Measurements from ENCODE around the gene OLFML3.
"Not testable (repeated sequence)": the region's sequence is repeated elsewhere in the genome, so short reads cannot be mapped to it uniquely, and the experiment has no call there.

Gene OLFML3, protein sequence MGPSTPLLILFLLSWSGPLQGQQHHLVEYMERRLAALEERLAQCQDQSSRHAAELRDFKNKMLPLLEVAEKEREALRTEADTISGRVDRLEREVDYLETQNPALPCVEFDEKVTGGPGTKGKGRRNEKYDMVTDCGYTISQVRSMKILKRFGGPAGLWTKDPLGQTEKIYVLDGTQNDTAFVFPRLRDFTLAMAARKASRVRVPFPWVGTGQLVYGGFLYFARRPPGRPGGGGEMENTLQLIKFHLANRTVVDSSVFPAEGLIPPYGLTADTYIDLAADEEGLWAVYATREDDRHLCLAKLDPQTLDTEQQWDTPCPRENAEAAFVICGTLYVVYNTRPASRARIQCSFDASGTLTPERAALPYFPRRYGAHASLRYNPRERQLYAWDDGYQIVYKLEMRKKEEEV

DNA sequence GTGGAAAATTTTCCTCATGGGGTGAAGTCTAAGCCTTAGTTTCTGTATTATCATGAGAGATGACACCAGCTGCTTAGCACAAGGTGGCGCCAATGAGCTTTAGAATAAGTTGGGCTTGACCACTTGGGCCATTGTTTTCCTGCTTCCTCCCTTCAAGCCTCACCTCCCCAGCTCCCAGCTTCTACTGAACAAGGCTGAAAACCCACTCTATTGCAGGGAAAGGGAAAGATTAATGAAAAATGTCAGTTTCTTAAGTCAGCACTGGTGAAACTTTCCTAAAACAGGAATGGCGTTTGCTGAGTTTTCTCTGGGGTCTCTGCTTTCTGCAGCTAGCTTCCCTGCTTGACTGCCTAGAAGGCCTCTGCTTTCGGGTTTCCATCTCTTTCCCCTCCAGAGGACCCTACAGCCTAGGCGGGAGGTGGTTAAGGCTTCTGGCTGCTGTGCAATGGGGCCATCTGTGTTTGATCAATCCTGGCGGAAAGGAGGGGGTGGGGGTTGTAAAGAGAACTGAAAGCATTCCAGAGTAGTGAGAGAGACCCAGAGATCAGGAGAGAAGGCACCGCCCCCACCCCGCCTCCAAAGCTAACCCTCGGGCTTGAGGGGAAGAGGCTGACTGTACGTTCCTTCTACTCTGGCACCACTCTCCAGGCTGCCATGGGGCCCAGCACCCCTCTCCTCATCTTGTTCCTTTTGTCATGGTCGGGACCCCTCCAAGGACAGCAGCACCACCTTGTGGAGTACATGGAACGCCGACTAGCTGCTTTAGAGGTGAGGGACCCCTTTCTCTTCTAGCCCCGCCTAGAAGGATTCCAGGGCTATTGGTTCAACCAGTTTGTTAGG, at the start of gene OLFML3:
Gene OLFML3 (plus strand): TSS at position 612 of the 840 bp plus-strand sequence. CDS start 43 bp downstream, at position 655.
- DNase-seq (ENCODE audit: low read depth in 2 of 2), result peak; percentile 17 to 34

DNA sequence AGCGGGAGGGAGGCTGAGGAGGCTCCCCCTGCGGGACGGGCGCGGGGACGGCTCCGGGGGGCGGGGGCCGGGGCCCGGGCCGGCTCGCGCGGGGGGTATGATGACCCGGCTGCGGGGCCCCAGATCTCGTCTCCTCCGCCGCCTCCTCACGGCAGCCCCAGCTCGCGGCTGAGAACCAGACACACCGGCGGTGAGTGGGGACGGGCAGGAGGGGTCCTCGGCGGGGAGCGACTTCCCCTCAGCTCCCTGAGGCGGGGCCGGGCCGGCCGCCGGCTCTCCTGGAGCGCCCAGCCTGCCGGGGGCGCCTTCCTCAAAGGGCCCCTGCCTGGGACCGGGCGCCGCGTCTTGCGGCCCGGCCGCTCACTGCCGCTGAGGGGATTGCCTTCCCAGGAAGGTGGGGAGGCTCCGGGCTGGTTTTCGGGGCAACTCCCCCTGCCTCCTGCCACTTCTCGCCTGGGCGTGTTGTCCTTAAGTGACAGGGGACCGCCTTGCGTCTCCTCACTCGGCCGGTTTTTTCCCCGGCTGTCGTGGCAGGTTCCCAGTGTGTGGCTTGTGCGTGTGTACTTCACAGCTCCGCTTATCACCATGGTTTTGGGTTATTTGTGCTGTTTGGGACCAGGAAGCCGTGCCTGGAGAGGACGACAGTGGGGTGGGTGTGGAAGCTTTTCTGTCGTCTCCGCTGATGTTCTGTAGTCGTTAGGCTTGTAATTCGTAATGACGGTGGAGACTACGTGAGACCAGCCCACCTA, 49.4 kb upstream of the OLFML3 start:
- peak; percentile 31 to 35 for DNase-seq (ENCODE audit: low read depth in 2 of 2)

DNA sequence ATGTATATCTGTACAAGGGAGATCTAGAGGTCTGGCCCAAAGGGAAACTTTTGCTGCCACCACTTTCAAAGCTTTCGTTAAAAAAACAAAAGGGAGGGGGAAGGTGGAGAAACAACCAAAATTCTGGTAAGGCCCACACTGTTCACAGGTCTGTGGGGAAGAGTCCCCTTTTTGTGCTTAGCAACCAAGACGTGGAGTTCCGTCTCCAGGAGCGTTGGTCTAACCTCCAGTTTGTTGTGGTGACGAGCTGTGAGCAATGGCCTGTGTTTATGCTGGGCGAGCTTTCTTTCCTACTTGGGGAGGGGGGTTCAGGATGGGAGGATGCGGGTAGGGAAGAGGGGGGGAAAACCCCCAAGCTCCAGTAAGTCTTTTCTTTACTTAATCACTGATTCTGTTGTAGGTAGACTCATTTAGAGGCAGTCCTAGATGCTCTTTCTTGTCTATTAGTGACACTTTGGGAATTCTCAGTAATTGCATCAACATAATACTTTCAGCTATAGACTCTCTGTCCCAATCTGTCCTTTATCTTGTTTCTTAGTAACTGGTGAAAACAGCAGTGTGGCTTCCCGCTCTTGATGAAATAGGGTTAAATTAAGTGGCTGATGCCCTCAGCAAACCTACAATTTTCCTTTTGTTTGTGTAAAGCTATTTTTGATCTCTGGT, 48.6 kb upstream of the OLFML3 start:
- DNase-seq (ENCODE audit: low read depth in 2 of 2), result peak; percentile 19 to 38

DNA sequence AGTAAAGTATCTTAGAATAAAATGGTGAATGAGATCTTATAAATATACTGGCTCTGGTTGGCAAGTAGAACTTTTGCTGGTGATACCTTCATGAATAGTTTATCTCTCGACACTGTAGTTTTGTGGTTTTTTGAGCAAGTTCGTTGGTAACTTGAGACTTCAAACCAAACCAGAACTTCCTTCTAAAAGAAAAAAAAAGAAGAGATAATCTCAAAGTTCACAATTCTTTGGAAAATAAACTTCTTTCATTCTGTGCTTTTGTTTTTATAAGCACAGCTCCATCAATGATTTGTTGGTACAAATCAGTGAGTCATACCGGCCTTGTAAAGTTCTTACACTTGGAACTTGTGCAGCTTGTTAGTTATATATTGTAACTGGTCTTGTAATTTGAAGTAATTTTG, 47.8 kb upstream of the OLFML3 start:
- DNase-seq (ENCODE audit: low read depth in 2 of 2), result no peak

DNA sequence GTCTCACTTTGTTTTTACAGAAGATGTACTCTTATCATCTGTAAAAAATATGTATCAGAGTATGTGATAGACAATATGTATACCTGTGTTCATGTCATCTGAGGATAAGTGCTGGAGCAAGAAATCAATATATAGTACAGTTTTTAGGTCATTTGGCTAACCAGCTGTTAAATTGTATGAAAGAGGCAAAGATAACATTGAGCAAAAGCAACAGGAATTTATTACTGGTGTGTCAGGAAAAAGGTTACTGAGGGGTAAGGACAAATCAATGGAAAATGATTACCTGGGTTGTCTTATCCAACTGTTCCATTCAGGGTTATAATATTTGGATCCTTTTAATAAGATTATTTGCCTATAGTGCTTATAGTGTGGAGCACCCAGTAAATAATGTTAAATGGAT, 45.3 kb upstream of the OLFML3 start:
- no peak for DNase-seq (ENCODE audit: low read depth in 2 of 2)

DNA sequence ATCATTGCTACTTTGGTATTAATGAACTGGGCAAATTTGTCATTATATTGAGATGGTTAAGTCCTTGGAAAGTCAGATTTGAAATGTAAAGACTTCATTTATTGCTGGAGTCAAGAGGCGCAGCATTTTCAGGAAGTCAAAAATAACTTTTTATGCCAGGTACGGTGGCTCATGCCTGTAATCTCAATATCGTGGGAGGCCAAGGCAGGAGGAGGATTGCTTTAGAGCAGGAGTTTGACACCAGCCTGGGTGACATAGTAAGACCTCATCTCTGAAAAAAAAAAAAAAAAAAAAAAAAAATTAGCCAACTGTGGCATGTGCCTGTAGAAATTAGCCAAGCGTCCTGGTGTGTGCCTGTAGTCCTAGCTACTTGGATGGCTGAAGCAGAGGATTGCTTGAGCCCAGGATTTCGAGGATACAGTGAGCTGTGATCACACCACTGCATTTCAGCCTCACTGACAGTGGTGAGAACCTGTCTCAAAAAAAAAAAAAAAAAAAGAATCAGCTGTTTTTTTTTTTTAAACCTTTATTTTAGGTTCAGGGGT, 44.7 kb upstream of the OLFML3 start:
- no peak for DNase-seq (ENCODE audit: low read depth in 2 of 2)

DNA sequence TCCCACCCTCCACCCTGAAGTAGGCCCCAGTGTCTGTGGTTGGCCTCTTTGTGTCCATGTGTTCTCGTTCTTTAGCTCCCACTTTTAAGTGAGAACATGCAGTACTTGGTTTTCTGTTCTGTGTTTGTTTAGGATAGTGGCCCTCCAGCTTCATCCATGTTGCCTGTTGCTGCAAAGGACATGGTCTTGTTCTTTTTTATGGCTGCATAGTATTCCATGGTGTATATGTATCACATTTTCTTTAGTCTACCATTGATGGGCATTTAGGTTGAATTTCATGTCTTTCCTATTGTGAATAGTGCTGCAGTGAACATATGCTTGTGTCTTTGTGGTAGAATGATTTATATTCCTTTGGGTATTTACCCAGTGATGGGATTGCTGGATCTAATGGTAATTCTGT, 44.1 kb upstream of the OLFML3 start:
- no peak for DNase-seq (ENCODE audit: low read depth in 2 of 2)

DNA sequence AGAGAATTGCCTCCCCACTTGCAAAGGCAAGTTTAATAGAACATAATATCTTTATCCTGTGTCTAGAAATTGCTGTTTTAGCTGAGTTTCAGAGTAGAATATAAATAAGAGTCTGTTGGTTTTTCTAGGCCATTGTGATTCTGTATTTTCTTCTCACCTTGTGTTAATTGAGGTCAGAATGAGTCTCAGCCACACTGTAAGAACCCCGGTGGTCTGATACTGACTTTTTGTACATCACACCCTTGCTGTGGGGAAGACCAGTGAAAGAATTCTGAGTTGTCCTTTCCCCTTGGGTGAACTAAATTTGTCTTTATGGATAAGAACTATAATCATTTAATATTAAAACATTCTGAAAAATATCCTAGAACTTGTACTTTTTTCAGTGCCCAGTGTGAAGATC, 43.3 kb upstream of the OLFML3 start:
- DNase-seq (ENCODE audit: low read depth in 2 of 2), result no peak

DNA sequence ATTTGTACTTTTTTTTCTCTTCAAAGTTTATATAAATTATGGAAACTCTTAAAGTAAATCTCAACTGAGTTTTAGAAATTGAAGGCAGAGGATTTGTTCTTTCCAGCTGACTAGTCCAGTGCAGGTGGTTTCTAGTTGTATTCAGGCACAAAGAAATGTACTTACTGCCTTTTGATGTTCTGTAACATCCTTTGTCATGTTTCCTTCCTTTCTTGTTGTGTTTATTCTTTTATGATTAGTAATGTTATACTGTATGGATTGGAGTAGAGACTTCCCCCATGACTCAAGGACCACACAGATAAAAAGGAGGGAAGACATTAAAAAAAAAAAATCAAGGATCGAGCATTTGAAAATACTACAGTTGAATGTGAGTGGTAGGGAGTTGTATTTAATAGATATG, 42.1 kb upstream of the OLFML3 start:
- no peak for DNase-seq (ENCODE audit: low read depth in 2 of 2)

DNA sequence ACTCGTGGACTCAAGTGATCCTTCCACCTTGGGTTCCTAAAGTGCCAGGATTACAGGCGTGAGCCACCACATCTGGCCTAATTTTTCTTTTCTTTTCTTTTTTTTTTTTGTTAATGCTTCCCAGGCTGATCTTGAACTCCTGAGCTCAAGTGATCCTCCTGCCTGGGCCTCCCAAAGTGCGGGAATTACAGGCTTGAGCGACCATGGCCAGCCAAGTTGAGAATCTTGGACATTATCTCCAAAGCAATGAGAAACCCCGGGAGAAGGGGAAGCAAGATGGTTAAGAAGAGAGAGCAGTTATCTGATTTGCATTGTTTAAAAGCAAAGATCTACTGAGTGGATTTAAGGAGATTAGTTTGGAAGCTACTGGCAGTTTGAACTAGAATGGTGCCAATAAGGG, 41.1 kb upstream of the OLFML3 start:
- DNase-seq (ENCODE audit: low read depth in 2 of 2), result no peak

DNA sequence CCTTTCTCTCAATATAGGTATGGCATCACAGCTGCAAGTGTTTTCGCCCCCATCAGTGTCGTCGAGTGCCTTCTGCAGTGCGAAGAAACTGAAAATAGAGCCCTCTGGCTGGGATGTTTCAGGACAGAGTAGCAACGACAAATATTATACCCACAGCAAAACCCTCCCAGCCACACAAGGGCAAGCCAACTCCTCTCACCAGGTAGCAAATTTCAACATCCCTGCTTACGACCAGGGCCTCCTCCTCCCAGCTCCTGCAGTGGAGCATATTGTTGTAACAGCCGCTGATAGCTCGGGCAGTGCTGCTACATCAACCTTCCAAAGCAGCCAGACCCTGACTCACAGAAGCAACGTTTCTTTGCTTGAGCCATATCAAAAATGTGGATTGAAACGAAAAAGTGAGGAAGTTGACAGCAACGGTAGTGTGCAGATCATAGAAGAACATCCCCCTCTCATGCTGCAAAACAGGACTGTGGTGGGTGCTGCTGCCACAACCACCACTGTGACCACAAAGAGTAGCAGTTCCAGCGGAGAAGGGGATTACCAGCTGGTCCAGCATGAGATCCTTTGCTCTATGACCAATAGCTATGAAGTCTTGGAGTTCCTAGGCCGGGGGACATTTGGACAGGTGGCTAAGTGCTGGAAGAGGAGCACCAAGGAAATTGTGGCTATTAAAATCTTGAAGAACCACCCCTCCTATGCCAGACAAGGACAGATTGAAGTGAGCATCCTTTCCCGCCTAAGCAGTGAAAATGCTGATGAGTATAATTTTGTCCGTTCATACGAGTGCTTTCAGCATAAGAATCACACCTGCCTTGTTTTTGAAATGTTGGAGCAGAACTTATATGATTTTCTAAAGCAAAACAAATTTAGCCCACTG, 38.7 kb upstream of the OLFML3 start:
- DNase-seq (ENCODE audit: low read depth in 2 of 2), result peak in 1 of 2 donors; percentile 15

DNA sequence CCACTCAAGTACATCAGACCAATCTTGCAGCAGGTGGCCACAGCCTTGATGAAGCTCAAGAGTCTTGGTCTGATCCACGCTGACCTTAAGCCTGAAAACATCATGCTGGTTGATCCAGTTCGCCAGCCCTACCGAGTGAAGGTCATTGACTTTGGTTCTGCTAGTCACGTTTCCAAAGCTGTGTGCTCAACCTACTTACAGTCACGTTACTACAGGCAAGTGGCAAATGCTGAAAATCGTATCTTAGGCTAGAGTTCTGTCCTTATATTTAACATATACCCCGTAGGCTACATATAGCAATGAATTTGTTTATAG, 38.1 kb upstream of the OLFML3 start:
- DNase-seq (ENCODE audit: low read depth in 2 of 2), result no peak

DNA sequence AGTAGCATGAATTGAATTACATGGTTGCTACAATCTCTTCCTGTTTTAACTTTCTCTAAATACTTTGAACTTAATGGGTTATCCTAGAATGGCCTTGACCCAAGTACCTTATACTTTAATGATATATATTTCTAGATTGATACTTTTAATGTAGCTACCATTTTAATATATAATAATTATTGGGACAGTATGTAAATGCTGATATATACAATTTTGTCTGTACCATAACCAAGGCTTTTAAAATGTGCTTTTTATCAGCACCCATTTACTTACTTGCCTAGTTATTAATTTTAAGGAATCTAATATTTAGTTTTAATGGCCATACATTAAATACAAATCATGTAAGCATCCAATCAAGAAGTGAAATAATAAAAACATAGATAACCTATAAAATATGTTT, 36.7 kb upstream of the OLFML3 start:
- no peak for DNase-seq (ENCODE audit: low read depth in 2 of 2)

DNA sequence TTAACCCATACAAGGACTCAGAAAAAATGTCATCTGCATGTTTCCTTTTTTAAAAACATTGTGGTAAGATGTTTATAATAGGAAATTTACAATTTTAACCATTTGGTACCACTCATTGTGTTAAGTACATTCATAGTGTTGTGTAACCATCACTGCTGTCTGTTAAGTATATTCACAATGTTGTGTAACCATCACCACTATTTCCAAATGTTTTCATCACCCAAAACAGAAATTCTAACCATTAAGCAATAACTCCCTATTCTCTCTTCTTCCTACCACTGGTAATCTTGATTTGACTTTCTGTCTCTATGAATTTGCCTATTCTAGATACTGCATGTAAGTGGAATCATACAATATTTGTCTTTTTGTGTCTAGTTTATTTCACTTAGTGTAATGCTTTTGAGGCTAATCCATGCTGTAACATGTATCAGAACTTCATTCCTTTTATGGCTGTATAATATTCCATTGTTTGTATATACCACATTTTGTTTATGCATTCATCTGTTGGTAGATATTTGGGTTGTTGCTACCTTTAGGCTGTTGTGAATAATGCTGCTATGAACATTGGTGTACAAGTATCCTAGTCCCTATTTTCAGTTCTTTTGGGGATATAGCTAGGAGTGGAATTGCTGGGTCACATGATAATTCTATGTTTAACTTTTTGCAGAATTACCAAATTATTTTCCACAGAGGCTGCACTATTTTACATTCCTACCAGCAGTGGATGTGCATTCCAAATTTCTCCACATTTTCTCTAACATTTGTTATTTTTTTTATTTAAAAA, 36.1 kb upstream of the OLFML3 start:
- DNase-seq (ENCODE audit: low read depth in 2 of 2), result no peak

DNA sequence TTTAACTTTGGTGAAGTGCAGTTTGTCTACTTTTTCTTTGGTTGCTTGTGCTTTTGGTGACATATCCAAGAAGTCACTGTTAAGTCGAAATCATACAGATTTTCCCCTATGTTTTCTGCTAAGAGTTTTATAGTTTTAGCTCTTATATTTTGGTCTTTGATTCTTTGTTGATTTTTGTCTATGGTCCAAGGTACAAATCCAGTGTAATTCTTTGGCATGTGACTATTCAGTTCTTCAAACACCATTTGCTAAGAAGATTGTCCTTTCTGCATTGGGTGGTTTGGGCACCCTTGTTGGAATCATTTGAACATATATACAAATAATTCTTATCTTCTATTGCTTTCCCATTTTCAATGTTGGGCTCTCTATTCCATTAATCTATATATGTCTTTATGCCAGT, 33.9 kb upstream of the OLFML3 start:
- no peak for DNase-seq (ENCODE audit: low read depth in 2 of 2)

DNA sequence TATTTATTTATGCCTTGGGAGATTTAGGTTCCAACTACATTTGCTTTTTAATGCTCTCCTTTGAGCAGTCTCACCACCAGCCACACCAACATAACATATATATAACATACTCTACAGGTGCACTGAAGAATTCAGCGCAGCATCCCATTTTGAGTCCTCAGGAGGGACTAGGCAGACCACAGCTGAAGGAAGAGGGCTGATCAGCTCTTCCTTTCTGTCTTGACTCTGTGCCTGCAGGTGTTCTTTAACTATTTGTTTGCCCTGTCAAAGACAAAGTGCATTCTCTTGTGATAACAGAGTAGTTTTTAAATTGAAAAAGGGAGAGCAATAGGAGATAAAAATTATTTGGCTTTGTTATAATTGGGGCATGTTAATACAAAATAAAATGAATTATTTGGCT, 33.2 kb upstream of the OLFML3 start:
- DNase-seq (ENCODE audit: low read depth in 2 of 2), result no peak

DNA sequence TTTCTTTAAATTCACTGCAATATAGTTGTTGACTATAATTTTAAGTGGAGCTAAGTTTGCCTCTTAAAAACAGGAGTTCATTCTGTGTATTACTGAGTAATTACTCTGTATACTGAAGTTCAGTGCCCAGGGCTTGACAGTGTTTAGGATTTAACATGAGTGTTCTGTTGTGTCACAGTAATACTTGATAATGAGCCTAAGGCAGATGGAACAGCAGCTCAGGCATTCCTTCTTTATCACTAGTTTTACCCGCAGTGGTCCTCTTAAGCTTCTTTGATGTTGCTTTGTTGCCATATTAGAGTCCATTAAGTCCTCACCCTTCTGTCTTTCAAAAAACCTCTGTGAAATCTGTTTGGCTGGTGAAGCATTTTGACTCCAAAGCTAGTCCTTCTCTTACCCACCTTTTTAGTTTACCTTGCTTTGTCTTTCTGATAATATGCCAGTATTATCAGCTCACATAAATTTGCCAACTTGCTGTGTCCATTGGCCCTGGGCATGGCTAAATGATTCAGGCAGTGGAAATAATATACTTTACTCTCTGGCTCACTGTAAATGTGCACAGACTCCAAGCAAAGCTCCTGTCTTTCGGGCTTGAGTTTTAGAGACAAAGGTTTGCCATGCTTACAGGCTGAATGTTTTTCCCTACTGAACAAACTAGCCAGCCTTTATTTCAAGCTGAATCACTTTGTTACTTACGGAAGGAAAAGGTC, 32.4 kb upstream of the OLFML3 start:
- no peak for DNase-seq (ENCODE audit: low read depth in 2 of 2)

DNA sequence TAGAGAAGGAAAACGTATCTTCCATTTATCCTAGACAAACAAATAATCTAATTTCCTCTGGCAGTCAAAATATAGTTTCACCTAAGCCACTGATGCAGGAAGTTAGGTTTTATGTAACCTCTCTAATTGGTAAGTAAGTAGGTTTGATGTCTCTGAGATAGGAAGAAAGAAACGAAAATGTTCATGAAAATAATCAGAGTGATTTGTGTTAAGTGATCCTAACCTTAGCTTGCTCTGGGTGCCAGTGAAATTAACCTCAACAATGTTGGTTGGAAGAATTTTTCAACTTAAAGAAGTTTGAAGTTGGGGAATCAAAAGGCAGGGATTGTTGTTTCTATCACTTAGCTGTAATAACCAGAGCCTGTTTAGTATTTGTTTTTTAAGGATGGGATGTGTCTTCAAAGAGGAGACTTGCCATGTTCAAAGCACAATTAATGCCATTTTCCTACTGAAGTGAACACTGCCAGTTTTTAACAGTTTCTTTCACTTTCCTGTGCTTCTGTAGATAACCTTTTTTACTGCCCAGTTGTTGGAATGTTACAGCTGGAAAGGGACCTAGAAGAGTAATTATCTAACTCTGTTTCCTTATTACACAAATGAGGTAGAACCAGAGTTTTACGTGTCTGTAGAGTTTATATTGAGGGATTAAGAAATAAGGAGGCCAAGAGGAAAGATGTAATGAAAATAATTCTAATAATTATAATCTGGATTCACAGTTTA, 31.7 kb upstream of the OLFML3 start:
- DNase-seq (ENCODE audit: low read depth in 2 of 2), result no peak

DNA sequence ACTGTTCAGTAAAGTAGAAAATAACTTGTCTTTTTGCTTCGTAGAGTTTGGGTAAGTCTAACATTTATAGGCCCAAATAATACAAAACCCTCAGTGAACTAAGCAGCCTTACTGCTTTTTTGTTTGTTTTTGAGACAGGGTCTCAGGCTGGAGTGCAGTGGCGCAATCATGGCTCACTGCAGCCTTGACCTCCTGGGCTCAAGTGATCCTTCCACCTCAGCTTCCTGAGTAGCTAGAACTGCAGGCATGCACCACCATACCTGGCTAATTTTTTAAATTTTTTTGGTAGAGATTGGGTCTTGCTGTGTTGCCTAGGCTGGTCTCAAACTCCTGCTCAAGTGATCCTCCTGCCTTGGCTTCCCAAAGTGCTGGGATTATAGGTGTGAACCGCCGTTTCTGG, 31.1 kb upstream of the OLFML3 start:
- not testable (repeated sequence) for DNase-seq (ENCODE audit: low read depth in 2 of 2)
